Parathyroid adenoma (tissue), 2 donors: ENCODE measurements around the gene SMG6.

Experiments
- H2AFZ ChIP-seq: fragments of 300-600 bp; sonication (generic); one replicate; pipeline ENCODE4 v1.7.0; 2017; ENCODE audit warnings: antibody characterized with exemption, mild to moderate bottlenecking
- H3K27ac ChIP-seq: fragments of 300-600 bp; sonication (generic); one replicate; pipeline ENCODE4 v1.7.0; 2017
- H3K27me3 ChIP-seq: fragments of 300-600 bp; sonication (generic); one replicate; pipeline ENCODE4 v1.7.0; 2017; ENCODE audit warnings: low read length; ENCODE audit not compliant: control insufficient read depth, insufficient read depth
- H3K36me3 ChIP-seq: fragments of 300-600 bp; sonication (generic); one replicate; pipeline ENCODE4 v1.7.0; 2017; ENCODE audit warnings: low read length; ENCODE audit not compliant: control insufficient read depth, insufficient read depth
- H3K4me1 ChIP-seq: fragments of 300-600 bp; sonication (generic); one replicate; pipeline ENCODE4 v1.7.0; 2017; ENCODE audit warnings: control low read depth
- H3K4me2 ChIP-seq: fragments of 300-600 bp; sonication (generic); one replicate; pipeline ENCODE4 v1.7.0; 2017; ENCODE audit warnings: low read length
- H3K4me3 ChIP-seq: fragments of 300-600 bp; sonication (generic); one replicate; pipeline ENCODE4 v1.7.0; 2017; ENCODE audit warnings: low read depth, low read length
- H3K79me2 ChIP-seq: fragments of 300-600 bp; sonication (generic); one replicate; pipeline ENCODE4 v1.7.0; 2017; ENCODE audit warnings: control low read depth
- H3K9ac ChIP-seq: fragments of 300-600 bp; sonication (generic); one replicate; pipeline ENCODE4 v1.7.0; 2017; ENCODE audit warnings: mild to moderate bottlenecking
- H3K9me3 ChIP-seq: fragments of 300-600 bp; sonication (generic); one replicate; pipeline ENCODE4 v1.7.0; 2017; ENCODE audit warnings: low read length; ENCODE audit not compliant: control insufficient read depth
- CTCF ChIP-seq: fragments of 300-600 bp; sonication (generic); IDR thresholded peaks from one replicate; pipeline ENCODE4 v1.7.0; 2017; ENCODE audit warnings: antibody characterized with exemption, mild to moderate bottlenecking
- donor health status: primary hyperparathyroidism.

The SMG6 gene

GRCh38 chr17:2303204-2304188, at the start of gene SMG6, which contains the start of gene SRR:
TSS of gene SMG6 (minus strand) at chr17:2303785. CDS start at chr17:2303720, 65 bp downstream.
TSS of gene SRR (plus strand) at chr17:2303950. CDS start at chr17:2315561, 11,611 bp downstream.
- peak within 1 kb of the TSS; percentile 96 for H3K4me3 ChIP-seq

GRCh38 chr17:2351269-2351668, 47.7 kb upstream of the SMG6 start:
- Histone ChIP-seq H3K27me3 (no peaks in the 10 kb centered on the region), H3K79me2 (peaks cover 10% of the 10 kb centered on the region), H3K27ac (no peak overlapping the region), H3K9ac (no peak overlapping the region), H2AFZ (no peak overlapping the region), H3K36me3 (no peaks in the 10 kb centered on the region), H3K4me3 (no peak overlapping the region), H3K4me2 (no peak overlapping the region), H3K4me1 (peaks cover 7% of the 10 kb centered on the region), H3K9me3 (no peaks in the 10 kb centered on the region)
- no peak for TF ChIP-seq CTCF

More at GRCh38 chr17:2303204-2304188, at the start of gene SMG6, which contains the start of gene SRR:
- H3K27me3 ChIP-seq, result no peaks in the 10 kb centered on the region
- no peaks in the 10 kb centered on the region for H3K4me1 ChIP-seq
- H3K27ac ChIP-seq, result peak within 1 kb of the TSS; percentile 84
- H2AFZ ChIP-seq, result peak within 1 kb of the TSS; percentile 94
- H3K9me3 ChIP-seq, result no peaks in the 10 kb centered on the region
- peak within 1 kb of the TSS; percentile 50 for H3K9ac ChIP-seq
- peak within 1 kb of the TSS; percentile 85 for H3K4me2 ChIP-seq
- no peaks in the 10 kb centered on the region for H3K36me3 ChIP-seq
- TF ChIP-seq CTCF, result no peak
- H3K79me2 ChIP-seq, result peaks cover 34% of the 10 kb centered on the region

- H3K79me2 ChIP-seq, result peaks cover 10% of the 10 kb centered on the region
- H2AFZ ChIP-seq, result no peak overlapping the region
- peaks cover 7% of the 10 kb centered on the region for H3K4me1 ChIP-seq
- no peaks in the 10 kb centered on the region for H3K27me3 ChIP-seq
- H3K9ac ChIP-seq, result no peak overlapping the region
- no peak overlapping the region for H3K4me3 ChIP-seq
- TF ChIP-seq CTCF, result no peak
- H3K9me3 ChIP-seq, result no peaks in the 10 kb centered on the region
- no peaks in the 10 kb centered on the region for H3K36me3 ChIP-seq
- H3K27ac ChIP-seq, result peak overlapping the region; percentile 38
- peak overlapping the region; percentile 47 for H3K4me2 ChIP-seq
Observed at GRCh38 chr17:2347805-2348685, 44.5 kb upstream of the SMG6 start.

- no peak overlapping the region for H3K4me3 ChIP-seq
- no peaks in the 10 kb centered on the region for H3K9me3 ChIP-seq
- no peaks in the 10 kb centered on the region for H3K27me3 ChIP-seq
- H3K27ac ChIP-seq, result no peak overlapping the region
- H2AFZ ChIP-seq, result no peak overlapping the region
- H3K79me2 ChIP-seq, result peaks cover 10% of the 10 kb centered on the region
- H3K36me3 ChIP-seq, result no peaks in the 10 kb centered on the region
- H3K4me2 ChIP-seq, result no peak overlapping the region
- no peak overlapping the region for H3K9ac ChIP-seq
- peaks cover 7% of the 10 kb centered on the region for H3K4me1 ChIP-seq
- TF ChIP-seq CTCF, result no peak
Observed at GRCh38 chr17:2346475-2346874, 42.9 kb upstream of the SMG6 start.
